HepG2 (cell line): ENCODE results near the gene PRDM8. TPM values are rescaled to one million over a fixed set of nuclear protein-coding genes. Genes with fewer than 3 reads are reported as not detected.

Experiments used
- ATAC-seq: fragments of 200-7000 bp; cut with Tn5 transposase; 3 replicates; pipeline ENCODE4 v1.9.1; 2020; ENCODE audit warnings: mild to moderate bottlenecking, moderate library complexity
- BruUV-seq: library from RNA; stranded (reverse); fragments of 400-500 nt; replicated peaks from 2 replicates; lab custom pipeline; 2021; lab: Mats Ljungman, UMichigan
- CTCF ChIA-PET: fragments of 300-600 bp; formaldehyde crosslinking; extraction: SDS; loops from one replicate; lab custom pipeline; 2021; ENCODE audit warnings: low total read pairs, inconsistent platforms, low intra/inter-chr PET ratio; lab: Yijun Ruan, JAX
- POLR2A ChIA-PET: fragments of 350-600 bp; sonication (Branson Sonifier 250); formaldehyde crosslinking; loops from one replicate; lab custom pipeline; 2020; ENCODE audit warnings: antibody characterized with exemption, inconsistent platforms; lab: Yijun Ruan, JAX
- DNase-seq: peaks from one replicate; pipeline ENCODE4 v3.0.0-alpha.2; 2015; ENCODE audit warnings: low spot score
- FAIRE-seq: peaks from 3 replicates; lab custom pipeline; 2011; peaks lifted over from hg19 to GRCh38; lab: Jason Lieb, UNC
- H2AFZ ChIP-seq: one replicate; pipeline ENCODE4 v1.6.1; 2011; ENCODE audit warnings: low read length, inconsistent platforms
- H3K27ac ChIP-seq: fragments of 300-600 bp; 3 replicates; pipeline ENCODE4 v1.8.0; 2011; ENCODE audit warnings: mixed run types, mild to moderate bottlenecking, mixed read lengths, low read length, inconsistent platforms; ENCODE audit not compliant: insufficient read depth; ENCODE audit errors: extremely low read length
- H3K27me3 ChIP-seq, 2 experiments: fragments of 200-600 bp in 1 of 2; 2 replicates in 1 of 2; 3 replicates in 1 of 2; pipeline versions ENCODE4 v1.6.0 to v1.8.0; 2011; ENCODE audit warnings: low read length in 2 of 2, mild to moderate bottlenecking in 2 of 2, moderate library complexity in 2 of 2, inconsistent platforms in 1 of 2; ENCODE audit not compliant: insufficient read depth in 2 of 2, control insufficient read depth in 1 of 2
- H3K36me3 ChIP-seq, 2 experiments: fragments of 200-600 bp in 1 of 2; replicated peaks in 1 of 2; 2 replicates in 1 of 2; 3 replicates in 1 of 2; pipeline versions ENCODE4 v1.5.1 to v1.8.0; 2011; ENCODE audit warnings: low read length in 2 of 2, inconsistent platforms in 1 of 2; ENCODE audit not compliant: insufficient read depth in 2 of 2, control insufficient read depth in 1 of 2
- H3K4me1 ChIP-seq: 2 replicates; pipeline ENCODE4 v1.5.1; 2012; ENCODE audit warnings: low read length, inconsistent platforms; ENCODE audit not compliant: insufficient read depth
- H3K4me2 ChIP-seq: 2 replicates; pipeline ENCODE4 v1.6.0; 2011; ENCODE audit warnings: low read depth, low read length, inconsistent platforms
- H3K4me3 ChIP-seq, 3 experiments: fragments of 200-600 bp in 1 of 3; sonication (generic), shearing (Covaris generic) in 1 of 3; replicated peaks in 1 of 3; 2 replicates each; pipeline ENCODE4 v1.5.1; 2011 to 2016; ENCODE audit warnings: low read length in 3 of 3, inconsistent platforms in 2 of 3, low read depth in 2 of 3, mild to moderate bottlenecking in 2 of 3, control low read depth in 1 of 3, mixed read lengths in 1 of 3; ENCODE audit not compliant: insufficient read depth in 1 of 3
- H3K79me2 ChIP-seq: one replicate; pipeline ENCODE4 v1.6.1; 2011; ENCODE audit warnings: low read length, inconsistent platforms; ENCODE audit not compliant: insufficient read depth
- H3K9ac ChIP-seq: 2 replicates; pipeline ENCODE4 v1.6.0; 2011; ENCODE audit warnings: mild to moderate bottlenecking, low read depth, low read length, inconsistent platforms; ENCODE audit not compliant: insufficient read depth
- H3K9me3 ChIP-seq: 2 replicates; pipeline ENCODE4 v1.5.1; 2012; ENCODE audit warnings: mild to moderate bottlenecking, low read length
- H4K20me1 ChIP-seq: 2 replicates; pipeline ENCODE4 v1.6.0; 2011; ENCODE audit warnings: inconsistent platforms, mild to moderate bottlenecking, low read length, moderate library complexity; ENCODE audit not compliant: insufficient read depth
- ISL2 ChIP-seq: sonication (generic); formaldehyde crosslinking; IDR thresholded peaks from 2 replicates; pipeline ENCODE4 v1.5.0; 2020; ENCODE audit warnings: missing genetic modification reagents
- KLF16 ChIP-seq, 2 experiments: sonication (generic) in 1 of 2; formaldehyde crosslinking in 1 of 2; IDR thresholded peaks; 2 replicates each; pipeline versions ENCODE4 v1.6.1 to v1.8.0; 2016 to 2023; ENCODE audit warnings: missing genetic modification reagents in 2 of 2, missing compliant biosample characterization in 1 of 2
- MAZ ChIP-seq, 2 experiments: sonication (generic) in 1 of 2; formaldehyde crosslinking in 1 of 2; IDR thresholded peaks; 2 replicates each; pipeline versions ENCODE4 v1.5.0 to v1.6.1; 2012 to 2020; ENCODE audit warnings: low read depth in 2 of 2, mild to moderate bottlenecking in 2 of 2, borderline replicate concordance in 1 of 2, improper control_type of control experiment in 1 of 2, low read length in 1 of 2, missing genetic modification reagents in 1 of 2, moderate library complexity in 1 of 2
- POLR2AphosphoS5 ChIP-seq: IDR thresholded peaks from 2 replicates; pipeline ENCODE4 v1.6.1; 2012; ENCODE audit warnings: low read depth, low read length
- RBAK ChIP-seq: sonication (generic); formaldehyde crosslinking; IDR thresholded peaks from 2 replicates; pipeline ENCODE4 v1.5.1; 2020; ENCODE audit warnings: mild to moderate bottlenecking, missing genetic modification reagents
- REXO4 ChIP-seq: sonication (generic); formaldehyde crosslinking; IDR thresholded peaks from 2 replicates; pipeline ENCODE4 v1.8.0; 2022; ENCODE audit warnings: missing genetic modification reagents, mild to moderate bottlenecking, borderline replicate concordance
- SP140L ChIP-seq: sonication (generic); formaldehyde crosslinking; IDR thresholded peaks from 2 replicates; pipeline ENCODE4 v1.4.0; 2020; ENCODE audit warnings: missing genetic modification reagents, borderline replicate concordance
- ZMAT3 ChIP-seq: sonication (generic); formaldehyde crosslinking; conservative IDR thresholded peaks from 2 replicates; pipeline ENCODE4 v1.7.0; 2021; ENCODE audit warnings: missing genetic modification reagents
- ZNF367 ChIP-seq: sonication (generic); formaldehyde crosslinking; IDR thresholded peaks from 2 replicates; pipeline ENCODE4 v1.4.0; 2020; ENCODE audit warnings: missing genetic modification reagents, borderline replicate concordance
- ZNF800 ChIP-seq: sonication (generic); formaldehyde crosslinking; IDR thresholded peaks from 2 replicates; pipeline ENCODE4 v1.4.0; 2020; ENCODE audit warnings: missing genetic modification reagents
- WGBS: methylation state at CpG from one replicate; pipeline ENCODE4 v1.1.6; 2017; ENCODE audit warnings: low lambda C conversion rate; 5-methylcytosine and 5-hydroxymethylcytosine counted together
- in situ Hi-C: cut with HindIII; loops from 2 replicates; pipeline ENCODE4 v1.10.0; 2017; ENCODE audit warnings: low pct_unique_long_range_greater_than_20kb; ENCODE audit not compliant: extremely low pct_ligation_motif_present
- intact Hi-C: fragments of 100-400 bp; cut with micrococcal nuclease; formaldehyde crosslinking; loops from one replicate; pipeline ENCODE4 v1.10.0; 2022; ENCODE audit not compliant: unreplicated experiment
- polyA plus RNA-seq, 8 experiments: library from polyadenylated mRNA; depleted of rRNA in 3 of 8; stranded (reverse) in 7 of 8; unstranded in 1 of 8; fragments of >200 nt; fragmentation: Illumina TruSeq in 4 of 8; extraction: Trizol in 4 of 8; gene quantifications; 2 replicates each; pipeline versions ENCODE4 v1.2.1 to v1.2.3, GENCODE V29; 2011 to 2016; ENCODE audit warnings: low read depth in 4 of 8, missing spikeins in 1 of 8, mixed read lengths in 1 of 8; ENCODE audit not compliant: insufficient read depth in 1 of 8
- total RNA-seq, 5 experiments: library from RNA; depleted of rRNA; stranded (reverse); fragments of >200 nt; fragmentation: Illumina TruSeq; extraction: Trizol; gene quantifications; 2 replicates each; pipeline ENCODE4 v1.2.3, GENCODE V29; 2016; ENCODE audit warnings: low read depth in 1 of 5
- TF ChIP-seq, protein P1 (sequence below): sonication (generic); formaldehyde crosslinking; IDR thresholded peaks from 2 replicates; pipeline ENCODE4 v1.8.1; 2023; ENCODE audit warnings: missing genetic modification reagents, inconsistent platforms, borderline replicate concordance
- TF ChIP-seq, protein P2 (sequence below): sonication (generic); formaldehyde crosslinking; IDR thresholded peaks from 2 replicates; pipeline ENCODE4 v1.8.0; 2022; ENCODE audit warnings: missing genetic modification reagents, low read depth, mild to moderate bottlenecking, borderline replicate concordance

The PRDM8 gene
- total and polyA plus RNA-seq, 2 of the 13 experiments (the other 11 are each of a cell fraction or from before 2014, with no cell fraction given) = 0.09 TPM; not detected in 1

- TF ChIP-seq KLF16 (CRISPR knock-in tag; IDR thresholded peaks at IDR 0.05) (no peak), POLR2AphosphoS5 (no peak), REXO4 (CRISPR knock-in tag) (no peak)
- TF ChIP-seq, protein P1, sequence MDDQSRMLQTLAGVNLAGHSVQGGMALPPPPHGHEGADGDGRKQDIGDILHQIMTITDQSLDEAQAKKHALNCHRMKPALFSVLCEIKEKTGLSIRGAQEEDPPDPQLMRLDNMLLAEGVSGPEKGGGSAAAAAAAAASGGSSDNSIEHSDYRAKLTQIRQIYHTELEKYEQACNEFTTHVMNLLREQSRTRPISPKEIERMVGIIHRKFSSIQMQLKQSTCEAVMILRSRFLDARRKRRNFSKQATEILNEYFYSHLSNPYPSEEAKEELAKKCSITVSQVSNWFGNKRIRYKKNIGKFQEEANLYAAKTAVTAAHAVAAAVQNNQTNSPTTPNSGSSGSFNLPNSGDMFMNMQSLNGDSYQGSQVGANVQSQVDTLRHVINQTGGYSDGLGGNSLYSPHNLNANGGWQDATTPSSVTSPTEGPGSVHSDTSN (CRISPR knock-in tag) = no peak
- TF ChIP-seq, all 625 proteins: peak for 0
Observed at GRCh38 chr4:80237992-80238391, 40.7 kb downstream of the PRDM8 start (continued).

GRCh38 chr4:80239480-80240150 lies 42.3 kb downstream of the PRDM8 start:
- no peak overlapping the region for H3K4me3 ChIP-seq
- intact Hi-C loops = no loop called here
- no peaks in the 10 kb centered on the region for H3K36me3 ChIP-seq
- H3K9ac ChIP-seq = no peak overlapping the region
- BruUV-seq = no TSS peak
- no peaks in the 10 kb centered on the region for H4K20me1 ChIP-seq
- no peaks in the 10 kb centered on the region for H3K79me2 ChIP-seq
- ChIA-PET CTCF (no interaction called here), POLR2A (no interaction called here)
- no peak overlapping the region for H2AFZ ChIP-seq
- no peaks in the 10 kb centered on the region for H3K9me3 ChIP-seq
- DNase-seq = no peak
- H3K4me1 ChIP-seq = no peaks in the 10 kb centered on the region
- no peak for FAIRE-seq
- H3K27ac ChIP-seq = no peak overlapping the region
- in situ Hi-C loops = no loop called here
- H3K4me2 ChIP-seq = no peak overlapping the region
- ATAC-seq = no peak
- WGBS = 25% methylated on average over 3 of the region's 3 CpGs
- H3K27me3 ChIP-seq = no peaks in the 10 kb centered on the region
- TF ChIP-seq RBAK (CRISPR knock-in tag) (no peak), ZMAT3 (CRISPR knock-in tag) (no peak), SP140L (CRISPR knock-in tag) (no peak), ZNF800 (CRISPR knock-in tag) (no peak), MAZ (IDR thresholded peaks at IDR 0.05; ENCODE audit: borderline replicate concordance, low read depth, low read length) (no peak), MAZ (CRISPR knock-in tag; IDR thresholded peaks at IDR 0.05; ENCODE audit: low read depth) (no peak), ZNF367 (CRISPR knock-in tag) (no peak), ISL2 (CRISPR knock-in tag) (no peak)
- TF ChIP-seq, protein P2, sequence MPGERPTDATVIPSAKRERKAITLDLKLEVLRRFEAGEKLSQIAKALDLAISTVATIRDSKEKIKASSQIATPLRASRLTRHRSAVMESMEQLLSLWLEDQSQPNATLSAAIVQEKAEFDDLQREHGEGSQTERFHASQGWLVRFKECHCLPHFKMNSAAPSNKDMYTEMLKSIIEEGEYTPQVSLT (CRISPR knock-in tag) = no peak
